OCI-LY1 (cell line): ENCODE measurements around the gene TNS4.

Source experiments
- H2AFZ ChIP-seq: fragments of 200-600 bp; sonication (generic), shearing (Covaris generic); 2 replicates; pipeline ENCODE4 v1.6.0; 2014; ENCODE audit warnings: antibody characterized with exemption, mild to moderate bottlenecking, low read length
- H3F3A ChIP-seq: fragments of 200-600 bp; sonication (generic), shearing (Covaris generic); 2 replicates; pipeline ENCODE4 v1.6.0; 2014; ENCODE audit warnings: mild to moderate bottlenecking, antibody characterized with exemption, low read length, moderate library complexity; ENCODE audit not compliant: insufficient read depth
- H3K27ac ChIP-seq: fragments of 200-600 bp; sonication (generic); 2 replicates; pipeline ENCODE4 v1.5.1; 2014; ENCODE audit warnings: low read length, mixed run types, mild to moderate bottlenecking, low read depth; ENCODE audit not compliant: poor library complexity, severe bottlenecking
- H3K27me3 ChIP-seq: fragments of 200-600 bp; sonication (generic); 2 replicates; pipeline ENCODE4 v1.6.0; 2014; ENCODE audit warnings: antibody characterized with exemption, mild to moderate bottlenecking, low read length, moderate library complexity; ENCODE audit not compliant: insufficient read depth
- H3K36me3 ChIP-seq: fragments of 200-600 bp; sonication (generic); 2 replicates; pipeline ENCODE4 v1.6.1; 2014; ENCODE audit warnings: mild to moderate bottlenecking, antibody characterized with exemption, low read length, moderate library complexity, mixed read lengths; ENCODE audit not compliant: insufficient read depth
- H3K4me1 ChIP-seq: fragments of 200-600 bp; sonication (generic); 2 replicates; pipeline ENCODE4 v1.5.1; 2014; ENCODE audit warnings: mild to moderate bottlenecking, low read length, moderate library complexity; ENCODE audit not compliant: insufficient read depth, severe bottlenecking
- H3K4me2 ChIP-seq: fragments of 200-600 bp; sonication (generic), shearing (Covaris generic); 2 replicates; pipeline ENCODE4 v1.6.1; 2014; ENCODE audit warnings: low read length
- H3K4me3 ChIP-seq: fragments of 200-600 bp; sonication (generic); 2 replicates; pipeline ENCODE4 v1.5.1; 2014; ENCODE audit warnings: low read length, low read depth, mild to moderate bottlenecking, mixed read lengths; ENCODE audit not compliant: poor library complexity, severe bottlenecking
- H3K79me2 ChIP-seq: fragments of 200-600 bp; shearing (Covaris generic); 2 replicates; pipeline ENCODE4 v1.6.1; 2016; ENCODE audit warnings: mixed run types, low read length, mixed read lengths; ENCODE audit not compliant: insufficient read depth
- H3K9ac ChIP-seq: fragments of 200-600 bp; sonication (generic), shearing (Covaris generic); 2 replicates; pipeline ENCODE4 v1.6.1; 2014; ENCODE audit warnings: mild to moderate bottlenecking, low read length, mixed read lengths
- H3K9me2 ChIP-seq: fragments of 200-600 bp; sonication (generic), shearing (Covaris generic); 2 replicates; pipeline ENCODE4 v1.6.1; 2014; ENCODE audit warnings: low read depth, mild to moderate bottlenecking, low read length, mixed read lengths
- H3K9me3 ChIP-seq: fragments of 200-600 bp; shearing (Covaris generic); 2 replicates; pipeline ENCODE4 v1.6.1; 2014; ENCODE audit warnings: low read length, mixed read lengths
- H4K20me1 ChIP-seq: fragments of 200-600 bp; sonication (generic), shearing (Covaris generic); 2 replicates; pipeline ENCODE4 v1.6.0; 2016; ENCODE audit warnings: mild to moderate bottlenecking, low read length; ENCODE audit not compliant: insufficient read depth
- CTCF ChIP-seq: fragments of 200-600 bp; sonication (generic), shearing (Covaris generic); IDR thresholded peaks from 2 replicates; pipeline ENCODE4 v1.5.1; 2017; ENCODE audit warnings: mild to moderate bottlenecking, antibody characterized with exemption, low read length, moderate library complexity, mixed read lengths
- EZH2 ChIP-seq: fragments of 200-600 bp; sonication (generic), shearing (Covaris generic); IDR thresholded peaks from 2 replicates; pipeline ENCODE4 v1.8.0; 2017; ENCODE audit warnings: borderline replicate concordance, mixed run types, mild to moderate bottlenecking, antibody characterized with exemption, low read length, moderate library complexity, mixed read lengths

The TNS4 gene

GRCh38 chr17:40517286-40517662, 15.9 kb upstream of the TNS4 start:
- Histone ChIP-seq H2AFZ (no peak overlapping the region), H3K4me1 (peaks cover 16% of the 10 kb centered on the region), H3K9me2 (no peaks in the 10 kb centered on the region), H3K27me3 (peaks cover 7% of the 10 kb centered on the region), H3K79me2 (no peaks in the 10 kb centered on the region), H3K27ac (no peak overlapping the region), H3K4me3 (no peak overlapping the region), H4K20me1 (no peaks in the 10 kb centered on the region), H3F3A (no peaks in the 10 kb centered on the region), H3K4me2 (peak overlapping the region; percentile 44), H3K36me3 (no peaks in the 10 kb centered on the region), H3K9me3 (no peaks in the 10 kb centered on the region), H3K9ac (no peak overlapping the region)
- TF ChIP-seq CTCF (no peak), EZH2 (no peak)

GRCh38 chr17:40516581-40517285, 15.3 kb upstream of the TNS4 start:
- Histone ChIP-seq H3K4me3 (no peak overlapping the region), H3K27ac (no peak overlapping the region), H3K36me3 (no peaks in the 10 kb centered on the region), H3K9ac (no peak overlapping the region), H3K9me2 (no peaks in the 10 kb centered on the region), H3K4me1 (peaks cover 16% of the 10 kb centered on the region), H3K27me3 (peaks cover 11% of the 10 kb centered on the region), H3K9me3 (no peaks in the 10 kb centered on the region), H3K79me2 (no peaks in the 10 kb centered on the region), H3K4me2 (peak overlapping the region; percentile 44), H3F3A (no peaks in the 10 kb centered on the region), H2AFZ (no peak overlapping the region), H4K20me1 (no peaks in the 10 kb centered on the region)
- TF ChIP-seq CTCF (no peak), EZH2 (no peak)

- Histone ChIP-seq H2AFZ (no peak overlapping the region), H3K79me2 (no peaks in the 10 kb centered on the region), H3K27ac (no peak overlapping the region), H3K9me3 (no peaks in the 10 kb centered on the region), H3K9ac (no peak overlapping the region), H3K36me3 (no peaks in the 10 kb centered on the region), H3K4me3 (no peak overlapping the region), H3K9me2 (no peaks in the 10 kb centered on the region), H3K27me3 (peaks cover 11% of the 10 kb centered on the region), H3F3A (no peaks in the 10 kb centered on the region), H4K20me1 (no peaks in the 10 kb centered on the region), H3K4me2 (no peak overlapping the region), H3K4me1 (peaks cover 16% of the 10 kb centered on the region)
- TF ChIP-seq CTCF (no peak), EZH2 (no peak)
Measured at GRCh38 chr17:40515491-40516041, 14.1 kb upstream of the TNS4 start.
